Stimulated activated CD4-positive, alpha-beta T cell treated with anti-CD3 and anti-CD28 coated beads, TNF-alpha, amount 100 ng/mL, for 24 hours (primary cell): ENCODE data around the gene AZU1.

Source experiments
- DNase-seq, 3 experiments: peaks; one replicate each; pipeline ENCODE4 v3.0.0-alpha.2; 2020; ENCODE audit warnings: low read depth in 3 of 3

Gene AZU1

DNA sequence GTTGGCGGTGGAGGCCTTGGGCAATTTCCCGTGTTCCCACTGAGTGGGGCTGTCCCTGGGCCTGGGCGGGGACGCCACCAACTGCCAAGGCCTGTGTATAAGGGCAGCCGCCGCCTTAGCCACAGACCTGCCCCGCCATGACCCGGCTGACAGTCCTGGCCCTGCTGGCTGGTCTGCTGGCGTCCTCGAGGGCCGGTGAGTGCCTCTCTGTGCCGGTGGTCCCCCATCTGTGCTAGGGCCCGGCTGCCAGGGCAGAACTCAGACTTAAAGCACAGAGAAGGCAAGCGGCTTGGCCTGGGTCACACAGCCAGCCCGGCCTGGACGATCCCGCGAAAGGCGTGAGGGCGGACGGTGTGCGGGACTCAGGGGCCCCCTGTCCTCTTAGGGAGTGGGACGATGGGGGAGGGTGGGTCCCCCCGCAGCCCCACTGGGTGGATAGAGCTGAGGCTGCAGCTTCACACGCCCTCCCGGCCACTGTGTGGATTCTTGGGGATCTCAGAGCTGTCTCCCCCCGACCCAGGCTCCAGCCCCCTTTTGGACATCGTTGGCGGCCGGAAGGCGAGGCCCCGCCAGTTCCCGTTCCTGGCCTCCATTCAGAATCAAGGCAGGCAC lies at the start of gene AZU1:
Gene AZU1 (plus strand): TSS at position 128 of the 612 bp plus-strand sequence. CDS start 10 bp downstream, at position 138.
- no peak for DNase-seq

DNA sequence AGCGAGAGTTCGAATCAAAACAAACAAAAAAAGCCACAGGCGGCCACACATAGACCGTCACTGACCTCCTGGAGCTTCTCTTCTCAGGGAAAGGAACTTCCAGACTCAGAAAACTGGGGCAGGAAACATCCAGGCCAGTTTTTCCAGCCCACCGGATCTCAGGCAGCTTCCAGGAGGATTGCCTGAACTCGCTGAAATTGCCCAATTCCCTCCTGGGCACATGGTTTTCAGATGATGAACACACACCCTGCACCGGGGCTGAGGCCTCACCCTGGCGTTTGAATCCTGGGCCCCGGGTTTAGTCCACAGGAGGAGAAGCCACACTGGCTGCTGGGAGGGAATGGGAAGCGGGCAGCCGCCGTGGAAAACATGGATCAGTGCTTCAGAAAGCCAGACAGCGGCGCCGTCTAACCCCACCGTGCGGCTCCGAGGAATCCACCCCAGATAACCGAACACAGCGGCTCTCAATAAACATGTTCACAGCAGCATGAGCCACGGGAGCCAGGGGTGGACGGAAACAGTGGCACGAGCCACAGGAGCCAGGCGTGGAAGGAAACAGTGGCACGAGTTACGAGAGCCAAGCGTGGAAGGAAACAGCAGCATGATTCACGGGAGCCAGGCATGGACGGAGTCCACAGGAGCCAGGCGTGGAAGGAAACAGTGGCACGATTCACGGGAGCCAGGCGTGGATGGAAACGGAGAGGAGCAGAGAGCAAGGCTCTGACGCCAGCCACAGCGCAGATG lies 48.6 kb upstream of the AZU1 start:
- DNase-seq, result no peak

DNA sequence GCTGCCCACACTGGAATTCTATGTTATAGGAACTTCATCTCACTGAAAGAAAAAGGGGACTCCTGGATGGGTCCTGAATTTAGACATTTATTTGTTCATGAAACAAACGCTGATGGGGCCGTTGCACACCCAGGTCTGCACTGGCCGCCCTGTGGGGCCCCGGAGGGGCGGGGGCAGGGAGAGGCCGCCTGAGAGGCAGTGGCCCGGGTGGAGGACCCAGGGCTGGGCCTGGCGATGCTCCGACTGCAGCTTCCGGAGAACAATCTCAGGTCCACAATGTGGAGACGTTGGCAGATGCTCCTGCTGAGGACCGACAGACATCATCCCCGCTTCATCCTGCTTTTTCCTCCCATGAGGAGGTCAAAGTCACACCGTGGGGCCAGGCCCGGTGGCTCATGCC lies 46.7 kb upstream of the AZU1 start:
- no peak for DNase-seq

GRCh38 chr19:781800-782184 lies 45.8 kb upstream of the AZU1 start:
- DNase-seq, result no peak

- no peak for DNase-seq
Measured at GRCh38 chr19:782185-782877, 45.3 kb upstream of the AZU1 start.

DNA sequence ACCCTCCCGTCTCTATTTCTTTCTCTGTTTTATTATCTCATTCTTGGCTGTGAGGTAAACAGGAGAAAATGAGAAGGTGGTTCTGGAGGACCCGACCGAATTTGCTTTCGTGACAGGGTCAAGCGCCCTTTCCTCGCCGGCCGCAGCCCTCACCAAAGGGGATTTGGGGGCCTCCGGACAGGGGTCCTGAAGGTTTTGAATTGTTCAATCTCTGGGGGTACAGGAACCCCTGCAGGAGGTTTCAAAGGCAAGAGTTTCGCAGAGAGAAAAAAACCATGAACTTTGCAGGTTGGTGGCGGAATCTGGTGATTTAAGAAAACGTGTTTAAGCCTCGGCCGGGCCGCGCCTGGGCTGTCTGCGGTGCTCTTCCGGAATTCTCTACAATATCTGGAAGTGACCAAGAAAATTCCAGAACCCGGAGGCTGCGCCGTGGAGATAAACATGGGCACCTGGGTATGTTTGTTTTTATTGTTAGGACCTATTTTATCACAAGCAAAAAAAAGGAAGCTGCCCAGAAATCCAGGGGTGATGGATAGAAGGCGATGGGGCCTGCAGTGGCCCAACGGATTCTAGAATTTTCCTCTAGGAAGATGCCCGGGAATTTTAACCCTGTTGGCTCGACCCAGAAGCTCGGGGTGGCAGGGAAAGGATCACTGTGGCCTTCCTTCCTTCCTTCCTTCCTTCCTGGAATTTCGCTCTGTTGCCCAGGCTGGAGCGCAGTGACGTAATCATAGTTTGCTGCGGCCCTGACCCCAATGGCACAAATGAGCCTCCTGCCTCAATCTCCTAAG lies 44.6 kb upstream of the AZU1 start:
- DNase-seq, result no peak

- no peak for DNase-seq
Measured at GRCh38 chr19:784541-784940, 43.1 kb upstream of the AZU1 start.

DNA sequence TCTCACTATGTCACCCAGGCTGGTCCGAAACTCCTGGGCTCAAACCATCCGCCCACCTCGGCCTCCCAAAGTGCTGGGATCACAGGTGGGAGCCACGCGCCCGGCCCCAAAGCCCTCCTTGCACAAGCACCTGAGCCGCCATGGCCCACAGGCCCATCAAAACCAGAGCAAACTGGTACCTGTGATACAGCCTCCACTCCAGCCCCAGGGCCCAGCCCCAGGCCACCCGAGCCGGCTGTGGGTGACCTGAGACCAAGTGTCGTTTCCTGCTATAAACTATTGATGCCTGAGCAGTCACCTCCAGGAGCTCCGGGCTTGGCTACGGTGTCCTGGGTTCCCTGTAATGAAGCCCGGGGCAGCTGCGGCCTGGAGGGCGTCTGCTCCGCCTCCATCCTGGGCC lies 40.1 kb upstream of the AZU1 start:
- DNase-seq, result no peak

DNA sequence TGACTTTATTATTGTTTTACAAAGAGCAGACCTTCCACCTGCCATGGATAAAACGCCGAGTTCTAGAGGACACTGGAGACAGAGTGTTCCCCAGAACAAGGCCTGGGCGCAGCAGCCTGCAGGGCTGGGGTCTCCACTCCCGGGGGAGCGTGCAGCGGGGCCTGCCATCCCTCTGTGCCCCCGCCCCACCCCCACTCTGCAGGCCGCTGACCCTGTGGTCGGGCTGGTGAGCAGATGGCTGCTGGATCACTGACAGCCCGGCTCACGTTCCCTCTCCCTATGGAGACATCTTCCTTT lies 39.0 kb upstream of the AZU1 start:
- no peak for DNase-seq

- no peak for DNase-seq
Measured at GRCh38 chr19:788983-789700, 38.5 kb upstream of the AZU1 start.

DNA sequence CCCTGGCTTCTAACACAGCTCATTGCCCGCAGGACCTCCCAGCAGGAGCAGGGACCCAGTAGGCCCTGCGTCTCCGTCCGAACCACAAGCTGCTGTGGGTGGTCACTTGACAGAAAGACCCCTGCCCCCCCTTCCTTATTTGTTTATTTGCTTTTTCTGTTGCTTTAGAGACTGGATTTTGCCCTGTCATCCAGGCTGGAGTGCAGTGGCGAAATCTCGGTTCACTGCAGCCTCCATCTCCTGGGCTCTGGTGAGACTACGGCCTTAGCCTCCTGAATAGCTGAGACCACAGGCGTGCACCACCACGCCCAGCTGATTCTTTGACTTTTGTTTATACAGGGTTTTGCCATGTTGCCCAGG lies 38.0 kb upstream of the AZU1 start:
- DNase-seq, result no peak

- DNase-seq, result no peak
Measured at GRCh38 chr19:791007-791566, 36.5 kb upstream of the AZU1 start.

DNA sequence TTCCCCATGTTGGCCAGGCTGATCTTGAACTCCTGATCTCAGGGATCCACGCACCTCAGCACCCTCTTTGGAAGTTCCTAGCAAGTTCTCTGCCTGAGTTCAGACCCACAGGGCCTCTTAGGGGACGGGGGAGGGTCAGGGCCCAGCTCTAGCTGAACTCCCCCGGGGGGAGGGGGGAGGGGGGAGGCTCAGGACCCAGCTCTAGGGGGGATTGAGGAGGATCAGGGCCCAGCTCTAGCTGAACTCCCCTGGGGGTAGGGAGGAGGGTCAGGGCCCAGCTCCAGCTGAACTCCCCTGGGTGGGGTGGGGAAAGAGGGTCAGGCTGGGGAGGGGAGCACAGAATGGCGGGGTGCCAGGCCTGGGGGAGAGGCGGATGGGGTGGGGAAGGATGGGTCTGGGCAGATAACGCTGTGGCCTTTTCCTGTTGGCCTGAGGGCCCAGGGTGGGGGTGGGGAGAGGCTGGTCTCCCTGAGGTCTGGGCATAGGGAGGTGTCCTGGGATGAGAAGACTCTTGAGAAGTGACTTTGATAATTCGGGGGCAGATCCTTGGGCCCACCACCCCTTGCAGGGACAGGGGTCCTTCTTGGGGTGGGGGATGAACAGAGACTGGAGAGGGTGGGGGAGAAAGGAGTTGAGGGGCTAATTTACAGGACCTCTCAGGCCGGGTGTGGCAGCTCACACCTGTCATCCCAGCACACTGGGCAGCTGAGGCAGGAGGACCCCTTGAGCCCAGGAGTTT lies 35.9 kb upstream of the AZU1 start:
- no peak for DNase-seq

- DNase-seq, result no peak
Measured at GRCh38 chr19:792306-792885, 35.2 kb upstream of the AZU1 start.

DNA sequence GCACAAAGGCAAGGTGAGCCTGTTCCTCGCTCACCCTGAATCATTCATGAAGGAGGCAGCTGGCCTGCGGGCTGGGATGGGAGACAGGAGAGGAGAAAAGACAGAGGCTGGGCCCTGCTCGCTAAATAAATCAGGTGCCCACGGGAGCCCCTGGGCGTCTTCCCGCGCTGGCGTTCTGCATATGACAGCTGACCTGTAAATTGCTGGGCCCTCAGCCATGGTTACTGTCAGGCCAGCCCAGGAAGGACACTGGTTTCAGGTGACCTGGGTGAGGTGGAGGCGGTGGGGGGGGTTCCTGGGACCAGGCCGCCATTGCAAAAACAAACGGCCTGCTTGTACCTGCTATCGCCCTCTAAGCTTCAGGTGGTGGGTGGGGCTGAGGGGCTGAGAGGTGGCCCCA lies 33.8 kb upstream of the AZU1 start:
- DNase-seq, result no peak

DNA sequence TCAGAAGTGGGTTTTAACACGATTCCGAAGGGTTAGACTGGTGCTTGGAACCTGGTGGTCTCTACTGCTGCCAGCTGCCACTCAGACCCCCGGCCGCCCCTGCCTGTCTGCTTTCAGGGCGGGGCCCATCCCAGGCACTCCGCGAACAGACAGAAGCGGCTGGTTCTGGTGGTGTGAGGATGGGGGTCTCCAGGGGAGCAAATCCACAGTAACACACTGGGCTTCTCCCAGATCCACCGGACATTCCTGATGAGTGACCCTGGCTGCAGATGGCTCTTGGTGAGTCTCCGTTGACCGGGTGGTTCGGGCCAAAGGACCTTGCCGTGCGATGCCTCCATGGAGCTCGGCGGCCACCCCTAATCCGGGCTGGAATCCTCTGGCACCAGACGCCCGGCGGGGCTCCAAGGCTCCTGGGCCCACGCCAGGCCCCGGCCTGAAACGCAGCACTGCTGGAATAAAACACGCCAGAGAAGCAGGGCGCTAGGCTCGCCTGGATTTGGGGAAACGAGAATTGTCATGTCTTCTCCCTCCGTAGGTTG lies 32.5 kb upstream of the AZU1 start:
- no peak for DNase-seq

DNA sequence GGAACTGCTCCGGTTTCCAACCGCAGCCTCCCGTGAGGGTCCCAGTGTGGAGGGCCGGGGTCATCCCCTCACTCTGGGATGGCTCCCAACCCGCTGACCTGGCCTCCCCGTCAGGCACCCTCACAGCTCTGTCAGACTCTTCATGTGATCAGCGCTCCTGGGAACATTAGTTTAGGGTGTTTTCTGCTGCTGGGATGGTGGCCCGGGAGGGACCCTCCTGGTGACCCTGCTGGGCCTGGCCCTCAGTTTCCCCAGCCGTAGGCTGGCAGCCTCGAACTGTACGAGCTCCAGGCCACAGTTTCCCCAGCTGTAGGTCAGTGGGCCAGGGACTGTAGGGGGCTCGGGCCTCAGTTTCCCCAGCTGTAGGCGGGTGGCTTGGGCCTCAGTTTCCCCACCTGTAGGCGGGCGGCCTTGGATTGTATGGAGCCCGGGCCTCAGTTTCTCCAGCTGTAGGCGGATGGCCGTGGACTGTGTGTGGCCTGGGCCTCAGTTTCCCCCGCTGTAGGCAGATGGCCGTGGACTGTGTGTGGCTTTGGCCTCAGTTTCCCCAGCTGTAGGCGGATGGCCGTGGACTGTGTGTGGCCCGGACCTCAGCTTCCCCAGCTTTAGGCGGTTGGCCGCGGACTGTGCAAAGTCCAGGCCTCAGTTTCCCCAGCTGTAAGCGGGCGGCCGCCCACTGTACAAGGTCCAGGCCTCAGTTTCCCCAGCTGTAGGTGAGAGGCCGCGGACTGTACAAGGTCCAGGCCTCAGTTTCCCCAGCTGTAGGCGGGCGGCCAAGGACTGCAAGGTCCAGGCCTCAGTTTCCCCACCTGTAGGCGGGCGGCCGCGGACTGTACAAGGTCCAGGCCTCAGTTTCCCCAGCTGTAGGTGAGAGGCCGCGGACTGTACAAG lies 31.7 kb upstream of the AZU1 start:
- no peak for DNase-seq

DNA sequence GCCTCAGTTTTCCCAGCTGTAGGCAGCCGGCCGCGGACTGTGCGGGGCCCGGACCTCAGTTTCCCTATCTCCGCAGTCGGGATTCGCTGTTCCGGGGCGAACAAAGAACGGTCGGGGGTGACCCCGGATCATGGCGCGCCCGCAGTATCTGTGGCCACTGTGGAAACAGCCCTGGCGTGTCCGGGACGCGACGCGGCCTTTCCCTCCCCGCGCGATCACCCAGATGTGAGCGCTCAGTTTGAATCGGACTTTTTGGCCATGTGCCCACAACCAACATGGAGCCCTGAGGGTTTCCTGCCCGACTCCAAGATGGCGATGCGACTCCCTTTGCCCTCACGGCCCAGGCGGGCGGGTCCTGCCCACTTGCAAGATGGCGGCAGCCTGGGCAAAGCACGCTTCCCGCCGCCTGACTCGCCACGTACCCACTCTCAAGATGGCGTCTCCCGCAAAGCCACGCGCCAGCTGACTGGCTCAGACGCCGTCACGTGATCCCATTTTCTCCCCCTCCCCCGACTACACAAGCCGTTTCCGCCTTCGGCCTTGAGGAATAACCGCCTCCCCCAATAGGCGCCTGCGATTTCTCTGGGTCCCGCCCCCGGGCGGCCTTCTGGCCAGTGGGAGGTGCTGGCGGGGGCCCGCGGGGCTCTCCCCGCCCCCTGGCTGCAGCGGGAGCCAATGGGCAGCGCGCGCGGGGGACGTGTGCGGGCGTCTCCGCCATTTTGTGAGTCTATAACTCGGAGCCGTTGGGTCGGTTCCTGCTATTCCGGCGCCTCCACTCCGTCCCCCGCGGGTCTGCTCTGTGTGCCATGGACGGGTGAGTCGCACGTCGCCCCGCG lies 30.7 kb upstream of the AZU1 start, which contains the start of gene PTBP1:
Gene PTBP1 (plus strand): TSS at position 761 of the 836 bp plus-strand sequence. CDS start 46 bp downstream, at position 807.
- peak; percentile 99 for DNase-seq
